IPS DF 19.7 (cell line): ENCODE results near the gene UBL3.
A peak's percentile ranks its signal among the peaks of the same experiment; 100 is the strongest.

Experiments used
- DNase-seq: peaks from one replicate; pipeline ENCODE4 v3.0.0-alpha.2; 2013; ENCODE audit warnings: low read depth, low spot score

UBL3 gene

GRCh38 chr13:29758531-29759114, 91.8 kb downstream of the UBL3 start:
- DNase-seq, result no peak

- no peak for DNase-seq
Observed at GRCh38 chr13:29756506-29756905, 93.9 kb downstream of the UBL3 start.

GRCh38 chr13:29754473-29754806, 96.0 kb downstream of the UBL3 start:
- DNase-seq, result peak; percentile 52

- DNase-seq, result no peak
Observed at GRCh38 chr13:29753618-29754472, 96.6 kb downstream of the UBL3 start.

- DNase-seq, result no peak
Observed at GRCh38 chr13:29752175-29752574, 98.2 kb downstream of the UBL3 start.

- no peak for DNase-seq
Observed at GRCh38 chr13:29750183-29750530, 100.3 kb downstream of the UBL3 start.

GRCh38 chr13:29749401-29750182, 100.8 kb downstream of the UBL3 start:
- no peak for DNase-seq

GRCh38 chr13:29748097-29748496, 102.3 kb downstream of the UBL3 start:
- DNase-seq, result no peak

GRCh38 chr13:29746148-29746677, 104.2 kb downstream of the UBL3 start:
- DNase-seq, result no peak

GRCh38 chr13:29745704-29746103, 104.7 kb downstream of the UBL3 start:
- no peak for DNase-seq

GRCh38 chr13:29743201-29743786, 107.1 kb downstream of the UBL3 start:
- DNase-seq, result no peak

- no peak for DNase-seq
Observed at GRCh38 chr13:29740961-29741360, 109.5 kb downstream of the UBL3 start.

GRCh38 chr13:29737061-29737460, 113.4 kb downstream of the UBL3 start:
- no peak for DNase-seq

GRCh38 chr13:29733147-29733611, 117.2 kb downstream of the UBL3 start:
- DNase-seq, result no peak

- no peak for DNase-seq
Observed at GRCh38 chr13:29730253-29730652, 120.2 kb downstream of the UBL3 start.

- DNase-seq, result no peak
Observed at GRCh38 chr13:29722415-29722814, 128.0 kb downstream of the UBL3 start.

- DNase-seq, result no peak
Observed at GRCh38 chr13:29721766-29722165, 128.7 kb downstream of the UBL3 start.

GRCh38 chr13:29718694-29719093, 131.7 kb downstream of the UBL3 start:
- DNase-seq, result no peak

- DNase-seq, result no peak
Observed at GRCh38 chr13:29716493-29716892, 133.9 kb downstream of the UBL3 start.
